Hepatocyte (in vitro differentiated cells): ENCODE measurements around the gene EPSTI1. TPM values are rescaled to one million over a fixed set of nuclear protein-coding genes. Genes with fewer than 3 reads are reported as not detected.

Experiments used
- DNase-seq: peaks from one replicate; pipeline ENCODE4 v3.0.0-alpha.2; 2016; ENCODE audit warnings: low spot score
- H2AFZ ChIP-seq: fragments of 200-600 bp; sonication (generic); 2 replicates; pipeline ENCODE4 v1.6.0; 2016; ENCODE audit warnings: antibody characterized with exemption, mild to moderate bottlenecking
- H3K27ac ChIP-seq: fragments of 200-600 bp; sonication (generic); 2 replicates; pipeline ENCODE4 v1.5.1; 2016; ENCODE audit warnings: mild to moderate bottlenecking
- H3K27me3 ChIP-seq: fragments of 200-600 bp; sonication (generic); 2 replicates; pipeline ENCODE4 v1.6.1; 2016
- H3K36me3 ChIP-seq: fragments of 200-600 bp; sonication (generic); replicated peaks from 2 replicates; pipeline ENCODE4 v1.5.1; 2016; ENCODE audit warnings: low read depth; ENCODE audit not compliant: insufficient read depth
- H3K4me1 ChIP-seq: fragments of 200-600 bp; sonication (generic); 2 replicates; pipeline ENCODE4 v1.5.1; 2016; ENCODE audit warnings: mild to moderate bottlenecking, moderate library complexity; ENCODE audit not compliant: insufficient read depth
- H3K4me2 ChIP-seq: fragments of 200-600 bp; sonication (generic); 2 replicates; pipeline ENCODE4 v1.6.0; 2016
- H3K4me3 ChIP-seq: fragments of 200-600 bp; sonication (generic); 2 replicates; pipeline ENCODE4 v1.5.1; 2016; ENCODE audit warnings: mild to moderate bottlenecking
- H3K79me2 ChIP-seq: fragments of 200-600 bp; sonication (generic); 2 replicates; pipeline ENCODE4 v1.6.0; 2017; ENCODE audit warnings: mild to moderate bottlenecking
- H3K9me2 ChIP-seq: fragments of 200-600 bp; sonication (generic); replicated peaks from 2 replicates; pipeline ENCODE4 v1.6.0; 2017; ENCODE audit warnings: mild to moderate bottlenecking; ENCODE audit not compliant: insufficient read depth
- H3K9me3 ChIP-seq: fragments of 200-600 bp; sonication (generic); 2 replicates; pipeline ENCODE4 v1.5.1; 2016; ENCODE audit warnings: low read depth, mild to moderate bottlenecking
- H4K20me1 ChIP-seq: fragments of 200-600 bp; sonication (generic); 2 replicates; pipeline ENCODE4 v1.6.0; 2016; ENCODE audit warnings: mild to moderate bottlenecking; ENCODE audit not compliant: insufficient read depth, poor library complexity, severe bottlenecking
- CTCF ChIP-seq: fragments of 200-600 bp; sonication (generic); IDR thresholded peaks from 2 replicates; pipeline ENCODE4 v1.5.1; 2016; ENCODE audit warnings: antibody characterized with exemption, mild to moderate bottlenecking; ENCODE audit not compliant: poor library complexity
- EZH2 ChIP-seq: fragments of 200-600 bp; sonication (generic); IDR thresholded peaks from 2 replicates; pipeline ENCODE4 v1.6.1; 2016; ENCODE audit warnings: antibody characterized with exemption, mild to moderate bottlenecking, borderline replicate concordance
- EZH2phosphoT487 ChIP-seq: fragments of 200-600 bp; sonication (generic); IDR thresholded peaks from one replicate; pipeline ENCODE4 v1.6.1; 2018; ENCODE audit warnings: antibody characterized with exemption, mild to moderate bottlenecking, low read depth, moderate library complexity; ENCODE audit not compliant: unreplicated experiment, severe bottlenecking
- WGBS: methylation state at CpG from one replicate; pipeline ENCODE4 v1.1.6; 2016; ENCODE audit warnings: low lambda C conversion rate; ENCODE audit errors: missing lambda C conversion rate; 5-methylcytosine and 5-hydroxymethylcytosine counted together
- polyA plus RNA-seq: library from polyadenylated mRNA; unstranded; fragments of >200 nt; fragmentation: Nextera tagmentation; extraction: Ambion mirVana; gene quantifications from 2 replicates; pipeline ENCODE4 v1.2.1, GENCODE V29; 2016
- total RNA-seq: library from RNA; depleted of rRNA; stranded (reverse); fragments of >200 nt; gene quantifications from 2 replicates; pipeline ENCODE4 v1.2.3, GENCODE V29; 2014

The EPSTI1 gene
- total and polyA plus RNA-seq, 2 experiments from 2014 or later: 24.5 to 31.0 TPM

DNA sequence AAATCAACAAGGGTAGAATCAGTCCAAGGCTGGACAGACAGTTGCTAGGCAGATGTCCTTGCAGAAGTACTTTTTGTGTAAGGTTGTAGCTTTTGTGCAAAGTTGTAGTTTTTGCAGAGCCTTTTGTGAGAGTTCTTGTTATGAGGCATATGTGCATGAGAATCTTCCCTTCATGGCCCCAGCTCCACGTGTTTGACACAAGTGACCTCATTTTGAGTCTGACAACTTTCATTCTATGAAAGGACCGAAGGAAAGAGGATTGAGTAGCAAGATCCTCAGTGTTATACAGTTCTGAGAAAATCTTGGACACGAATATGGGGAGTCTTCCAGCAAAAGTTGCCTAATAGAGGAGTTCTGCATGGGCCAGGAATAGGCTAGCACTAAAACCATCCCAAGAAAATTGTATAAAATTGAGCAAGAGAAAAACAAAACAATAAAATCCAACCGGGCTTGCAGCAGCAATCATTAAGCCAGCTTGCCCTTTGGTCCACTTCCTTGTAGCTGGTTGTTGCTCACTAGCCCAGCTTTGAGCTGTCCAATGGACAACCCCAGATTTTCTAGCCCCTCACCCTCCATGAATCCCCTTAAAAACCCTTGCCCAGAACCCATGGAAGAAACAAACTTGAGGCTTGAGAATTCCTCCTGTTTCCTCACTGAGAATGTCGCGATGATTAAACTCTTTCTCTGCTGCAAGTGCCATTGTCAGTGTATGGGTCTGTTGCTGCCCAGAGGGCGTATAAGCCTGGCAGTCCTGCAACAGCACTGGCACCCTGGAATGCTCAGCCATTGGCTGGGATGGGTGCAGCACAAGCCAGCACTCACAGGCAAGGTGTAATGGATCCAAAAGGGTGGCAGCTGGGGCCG, 6.5 kb downstream of the EPSTI1 start:
- no peak overlapping the region for H3K4me3 ChIP-seq
- H3K9me2 ChIP-seq: no peaks in the 10 kb centered on the region
- no peaks in the 10 kb centered on the region for H3K36me3 ChIP-seq
- no peaks in the 10 kb centered on the region for H3K27me3 ChIP-seq
- WGBS: 76% methylated on average over 8 of the region's 8 CpGs
- peak; percentile 42 for DNase-seq
- no peak for TF ChIP-seq EZH2
- TF ChIP-seq CTCF: no peak
- no peak for TF ChIP-seq EZH2phosphoT487
- H2AFZ ChIP-seq: no peak overlapping the region
- peak overlapping the region; percentile 89 for H3K27ac ChIP-seq
- peaks cover 17% of the 10 kb centered on the region for H3K79me2 ChIP-seq
- H4K20me1 ChIP-seq: no peaks in the 10 kb centered on the region
- no peaks in the 10 kb centered on the region for H3K9me3 ChIP-seq
- no peak overlapping the region for H3K4me2 ChIP-seq
- peaks cover 28% of the 10 kb centered on the region for H3K4me1 ChIP-seq

DNA sequence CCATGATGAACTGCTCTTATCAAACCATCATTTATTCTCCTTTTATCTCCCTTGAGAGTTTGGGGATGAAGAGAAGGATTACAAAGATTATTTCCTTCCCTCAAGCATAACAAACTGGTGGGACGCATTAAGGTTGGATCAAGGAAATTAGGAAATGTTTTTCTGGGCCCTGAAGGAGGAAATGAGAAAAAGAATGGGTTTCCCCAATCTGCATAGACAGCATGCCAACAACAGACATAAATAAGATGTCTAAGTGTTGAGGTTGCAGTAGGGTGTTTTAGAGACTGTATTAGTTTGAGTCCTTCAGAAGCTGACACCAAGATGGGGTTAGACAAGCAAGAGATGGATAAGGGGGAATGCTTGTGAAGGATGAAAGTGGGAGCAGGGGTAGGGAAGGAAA, 7.3 kb downstream of the EPSTI1 start:
- H3K79me2 ChIP-seq: peaks cover 17% of the 10 kb centered on the region
- no peak for DNase-seq
- no peaks in the 10 kb centered on the region for H3K9me3 ChIP-seq
- H3K36me3 ChIP-seq: no peaks in the 10 kb centered on the region
- WGBS: 81% methylated on average over 1 of the region's 1 CpG
- no peak overlapping the region for H3K4me3 ChIP-seq
- no peaks in the 10 kb centered on the region for H4K20me1 ChIP-seq
- H3K4me1 ChIP-seq: peaks cover 28% of the 10 kb centered on the region
- no peak overlapping the region for H3K4me2 ChIP-seq
- H3K27me3 ChIP-seq: no peaks in the 10 kb centered on the region
- H3K27ac ChIP-seq: peak overlapping the region; percentile 89
- no peaks in the 10 kb centered on the region for H3K9me2 ChIP-seq
- H2AFZ ChIP-seq: no peak overlapping the region
- TF ChIP-seq EZH2phosphoT487: no peak
- TF ChIP-seq EZH2: no peak
- no peak for TF ChIP-seq CTCF

GRCh38 chr13:42984026-42984425, 8.0 kb downstream of the EPSTI1 start:
- Histone ChIP-seq H2AFZ (no peak overlapping the region), H3K79me2 (peaks cover 17% of the 10 kb centered on the region), H3K9me3 (no peaks in the 10 kb centered on the region), H4K20me1 (no peaks in the 10 kb centered on the region), H3K4me3 (no peak overlapping the region), H3K36me3 (no peaks in the 10 kb centered on the region), H3K27me3 (no peaks in the 10 kb centered on the region), H3K4me1 (peaks cover 28% of the 10 kb centered on the region), H3K27ac (no peak overlapping the region), H3K4me2 (no peak overlapping the region), H3K9me2 (no peaks in the 10 kb centered on the region)
- TF ChIP-seq EZH2: no peak
- no peak for TF ChIP-seq CTCF
- TF ChIP-seq EZH2phosphoT487: no peak
- no peak for DNase-seq
